H1 (cell line): ENCODE data around the gene TSC22D1. TPM values are rescaled to one million over a fixed set of nuclear protein-coding genes. Genes with fewer than 3 reads are reported as not detected.

Experiments
- CTCF ChIA-PET: fragments of 300-600 bp; sonication (Branson Sonifier 250); formaldehyde crosslinking; loops from one replicate; lab custom pipeline; 2021; ENCODE audit not compliant: partially characterized antibody; lab: Charles Lee
- POLR2A ChIA-PET: fragments of 300-600 bp; sonication (Branson Sonifier 250); formaldehyde crosslinking; loops from one replicate; lab custom pipeline; 2021; ENCODE audit warnings: inconsistent platforms; ENCODE audit not compliant: partially characterized antibody; lab: Charles Lee
- DNase-seq, 2 experiments: peaks; one replicate each; pipeline versions ENCODE4 v3.0.0 to v3.0.0-alpha.2; 2010 to 2022; ENCODE audit warnings: low spot score in 2 of 2, low read depth in 1 of 2, mixed read lengths in 1 of 2
- FAIRE-seq: peaks from 2 replicates; lab custom pipeline; 2011; peaks lifted over from hg19 to GRCh38; lab: Jason Lieb, UNC
- H2AFZ ChIP-seq: 2 replicates; pipeline ENCODE4 v1.8.1; 2012; ENCODE audit warnings: low read length, inconsistent platforms
- H2AK5ac ChIP-seq: 2 replicates; pipeline ENCODE4 v1.6.1; 2013; ENCODE audit warnings: low read depth, low read length
- H2BK120ac ChIP-seq: replicated peaks from 2 replicates; pipeline ENCODE3; 2013; ENCODE audit warnings: low read depth, low read length, inconsistent platforms
- H2BK12ac ChIP-seq: 2 replicates; pipeline ENCODE4 v1.6.1; 2013; ENCODE audit warnings: low read depth, low read length
- H2BK15ac ChIP-seq: 2 replicates; pipeline ENCODE4 v1.6.1; 2013; ENCODE audit warnings: low read length
- H2BK20ac ChIP-seq: 2 replicates; pipeline ENCODE4 v1.6.1; 2013; ENCODE audit warnings: low read length
- H2BK5ac ChIP-seq: 2 replicates; pipeline ENCODE4 v1.6.1; 2013; ENCODE audit warnings: low read depth, low read length
- H3K14ac ChIP-seq: 2 replicates; pipeline ENCODE4 v1.6.1; 2013; ENCODE audit warnings: inconsistent platforms; ENCODE audit not compliant: insufficient read length
- H3K18ac ChIP-seq: 2 replicates; pipeline ENCODE4 v1.6.1; 2013; ENCODE audit warnings: low read length; ENCODE audit errors: extremely low read depth
- H3K23ac ChIP-seq: 2 replicates; pipeline ENCODE4 v1.6.1; 2013; ENCODE audit warnings: inconsistent platforms; ENCODE audit not compliant: insufficient read length
- H3K23me2 ChIP-seq: 2 replicates; pipeline ENCODE4 v1.6.1; 2013; ENCODE audit warnings: low read depth, low read length
- H3K27ac ChIP-seq: 2 replicates; pipeline ENCODE4 v1.6.1; 2011; ENCODE audit warnings: low read depth, low read length, inconsistent platforms
- H3K27me3 ChIP-seq, 4 experiments: replicated peaks in 1 of 4; 1 replicate in 1 of 4; 2 replicates in 3 of 4; pipeline versions ENCODE4 v1.6.1 to v1.8.1; 2011 to 2013; ENCODE audit warnings: low read length in 3 of 4, mild to moderate bottlenecking in 3 of 4, inconsistent platforms in 2 of 4, mixed read lengths in 2 of 4, moderate library complexity in 1 of 4; ENCODE audit not compliant: control insufficient read depth in 3 of 4, insufficient read depth in 3 of 4; ENCODE audit errors: extremely low read depth in 1 of 4
- H3K36me3 ChIP-seq, 4 experiments: 2 replicates each; pipeline versions ENCODE4 v1.6.1 to v1.8.1; 2011 to 2013; ENCODE audit warnings: mild to moderate bottlenecking in 4 of 4, low read length in 3 of 4, moderate library complexity in 2 of 4, control low read depth in 1 of 4, inconsistent platforms in 1 of 4; ENCODE audit not compliant: insufficient read depth in 4 of 4, control insufficient read depth in 2 of 4
- H3K4ac ChIP-seq: replicated peaks from 2 replicates; pipeline ENCODE3; 2013; ENCODE audit warnings: low read length, low read depth, mixed read lengths, inconsistent platforms; ENCODE audit not compliant: insufficient read length
- H3K4me1 ChIP-seq, 4 experiments: replicated peaks in 1 of 4; 1 replicate in 1 of 4; 2 replicates in 3 of 4; pipeline versions ENCODE4 v1.6.1 to v1.8.1; 2011 to 2013; ENCODE audit warnings: low read length in 3 of 4, inconsistent platforms in 2 of 4, mixed read lengths in 1 of 4; ENCODE audit not compliant: insufficient read depth in 4 of 4, control insufficient read depth in 3 of 4
- H3K4me2 ChIP-seq, 2 experiments: 2 replicates each; pipeline versions ENCODE4 v1.6.1 to v1.8.1; 2011 to 2013; ENCODE audit warnings: low read depth in 2 of 2, low read length in 2 of 2, control low read depth in 1 of 2, inconsistent platforms in 1 of 2, mild to moderate bottlenecking in 1 of 2; ENCODE audit not compliant: insufficient read depth in 1 of 2
- H3K4me3 ChIP-seq, 4 experiments: fragments of 200-600, 300-600 bp in 1 of 4; sonication (generic), shearing (Covaris generic), sonication (Bioruptor Twin) in 1 of 4; 2 replicates each; pipeline versions ENCODE4 v1.5.1 to v1.8.1; 2011 to 2016; ENCODE audit warnings: low read length in 4 of 4, low read depth in 3 of 4, control low read depth in 2 of 4, inconsistent platforms in 2 of 4, mild to moderate bottlenecking in 2 of 4, mixed read lengths in 1 of 4, moderate library complexity in 1 of 4; ENCODE audit not compliant: insufficient read depth in 2 of 4; ENCODE audit errors: extremely low read depth in 1 of 4
- H3K56ac ChIP-seq: replicated peaks from 2 replicates; pipeline ENCODE3; 2013; ENCODE audit warnings: low read depth, mild to moderate bottlenecking, mixed read lengths, low read length, inconsistent platforms; ENCODE audit not compliant: insufficient read length
- H3K79me1 ChIP-seq: 2 replicates; pipeline ENCODE4 v1.6.1; 2013; ENCODE audit warnings: low read depth, low read length, control low read depth
- H3K79me2 ChIP-seq, 2 experiments: 2 replicates each; pipeline versions ENCODE4 v1.6.1 to v1.8.1; 2012 to 2013; ENCODE audit warnings: low read length in 2 of 2, mild to moderate bottlenecking in 2 of 2, inconsistent platforms in 1 of 2; ENCODE audit not compliant: insufficient read depth in 2 of 2, control insufficient read depth in 1 of 2
- H3K9ac ChIP-seq, 4 experiments: replicated peaks in 1 of 4; 1 replicate in 1 of 4; 2 replicates in 3 of 4; pipeline versions ENCODE4 v1.6.1 to v1.8.1; 2011 to 2013; ENCODE audit warnings: low read depth in 3 of 4, low read length in 3 of 4, control low read depth in 2 of 4, mild to moderate bottlenecking in 2 of 4, moderate library complexity in 2 of 4, inconsistent platforms in 1 of 4; ENCODE audit errors: extremely low read depth in 1 of 4
- H3K9me3 ChIP-seq, 2 experiments: 2 replicates each; pipeline versions ENCODE4 v1.6.1 to v1.8.1; 2012 to 2013; ENCODE audit warnings: mild to moderate bottlenecking in 2 of 2, moderate library complexity in 2 of 2, control low read depth in 1 of 2, inconsistent platforms in 1 of 2, low read depth in 1 of 2, low read length in 1 of 2, mixed read lengths in 1 of 2; ENCODE audit not compliant: insufficient read depth in 2 of 2
- H4K20me1 ChIP-seq, 2 experiments: replicated peaks in 1 of 2; 2 replicates each; pipeline versions ENCODE3 to v1.8.1; 2011 to 2013; ENCODE audit warnings: inconsistent platforms in 2 of 2, low read length in 2 of 2, mild to moderate bottlenecking in 1 of 2; ENCODE audit not compliant: insufficient read depth in 2 of 2, control insufficient read depth in 1 of 2
- H4K5ac ChIP-seq: 2 replicates; pipeline ENCODE4 v1.6.1; 2013; ENCODE audit warnings: low read length, low read depth, mixed read lengths, inconsistent platforms; ENCODE audit not compliant: insufficient read length
- H4K8ac ChIP-seq: 2 replicates; pipeline ENCODE4 v1.8.0; 2013; ENCODE audit warnings: mild to moderate bottlenecking, moderate library complexity, low read length, inconsistent platforms; ENCODE audit not compliant: insufficient read depth; ENCODE audit errors: extremely low read depth
- H4K91ac ChIP-seq: replicated peaks from 2 replicates; pipeline ENCODE3; 2013; ENCODE audit warnings: low read length, mixed read lengths, inconsistent platforms; ENCODE audit not compliant: insufficient read length
- BRCA1 ChIP-seq: IDR thresholded peaks from 2 replicates; pipeline ENCODE4 v1.6.1; 2012; ENCODE audit warnings: low read depth, low read length, improper control_type of control experiment
- JUN ChIP-seq: IDR thresholded peaks from 2 replicates; pipeline ENCODE4 v1.6.1; 2011; ENCODE audit warnings: low read depth, mild to moderate bottlenecking, improper control_type of control experiment, low read length
- KDM1A ChIP-seq: fragments of 200-600, 300-600 bp; sonication (generic); IDR thresholded peaks from 2 replicates; pipeline ENCODE4 v1.7.1; 2016; ENCODE audit warnings: mild to moderate bottlenecking, low read length, borderline replicate concordance
- MAFK ChIP-seq: IDR thresholded peaks from 2 replicates; pipeline ENCODE4 v1.6.1; 2012; ENCODE audit warnings: low read depth, mild to moderate bottlenecking, improper control_type of control experiment, low read length
- WGBS, 2 experiments: shearing (Covaris generic) in 1 of 2; methylation state at CpG; one replicate each; pipeline versions ENCODE4 v1.1.6 to v1.1.7; 2013 to 2015; ENCODE audit warnings: low lambda C conversion rate in 2 of 2, mixed read lengths in 2 of 2, inconsistent platforms in 1 of 2, low coverage in 1 of 2, missing lambda C conversion rate in 1 of 2; ENCODE audit not compliant: insufficient replicate concordance in 2 of 2, insufficient coverage in 1 of 2, insufficient read length in 1 of 2; ENCODE audit errors: extremely low coverage in 1 of 2, missing lambda C conversion rate in 1 of 2; 5-methylcytosine and 5-hydroxymethylcytosine counted together
- polyA plus RNA-seq, 7 experiments: library from polyadenylated mRNA; depleted of rRNA in 3 of 7; stranded (reverse) in 5 of 7; unstranded in 2 of 7; fragments of >200 nt in 5 of 7; fragments of 200-250 nt in 2 of 7; gene quantifications; 1 replicate in 5 of 7; 2 replicates in 1 of 7; 4 replicates in 1 of 7; pipeline versions ENCODE4 v1.2.1 to v1.2.3, GENCODE V29; 2011 to 2013; ENCODE audit warnings: missing spikeins in 2 of 7, mixed read lengths in 2 of 7
- total RNA-seq: library from RNA; stranded (reverse); fragmentation: NEBNext Ultra II Directional; extraction: Animal tissue kit (Norgen Biotek cat#: 25700); gene quantifications from 2 replicates; pipeline ENCODE4 v1.2.1, GENCODE V29; 2021

The TSC22D1 gene
- total and polyA plus RNA-seq, 2 of the 8 experiments (the other 6 are each of a cell fraction or from before 2014, with no cell fraction given) = 52.6 to 80.9 TPM

DNA sequence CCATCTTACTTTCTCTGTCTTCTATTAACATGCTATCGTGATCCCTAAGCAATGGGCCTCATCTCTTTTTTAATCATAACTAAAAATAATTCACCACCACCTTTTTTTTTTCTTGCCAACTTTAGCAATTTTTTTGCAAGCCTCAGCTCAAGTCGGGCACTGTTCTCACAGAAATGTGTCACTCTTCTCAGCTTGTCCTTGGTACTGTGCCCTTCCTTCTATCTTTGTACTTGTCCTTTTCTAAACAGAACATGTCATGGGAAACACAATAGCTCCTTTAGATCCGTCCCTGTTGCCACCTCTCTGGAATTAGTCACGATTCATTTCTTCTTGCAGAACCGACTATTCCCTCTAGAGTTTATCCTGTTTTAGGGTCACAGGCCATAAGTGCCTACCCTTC is 192.2 kb downstream of the TSC22D1 start:
- Histone ChIP-seq H3K14ac (no peak overlapping the region), H3K23ac (no peak overlapping the region), H2BK120ac (no peak overlapping the region), H3K4me2 (no peak overlapping the region), H3K23me2 (no peaks in the 10 kb centered on the region; the same call in 1 of the 2 replicates), H3K56ac (no peak overlapping the region), H2BK12ac (no peak overlapping the region), H2BK15ac (no peak overlapping the region), H3K4ac (no peak overlapping the region)
- FAIRE-seq (no peak), DNase-seq (no peak)
- TF ChIP-seq BRCA1 (no peak), KDM1A (no peak), MAFK (no peak), JUN (no peak)
- TF ChIP-seq, all 59 proteins: peak for 0
- H2AK5ac ChIP-seq = no peak overlapping the region
- no peak overlapping the region for H2AFZ ChIP-seq
- no peaks in the 10 kb centered on the region for H3K27me3 ChIP-seq
- no peaks in the 10 kb centered on the region for H3K79me1 ChIP-seq
- no peak overlapping the region for H3K9ac ChIP-seq
- H2BK20ac ChIP-seq = no peak overlapping the region
- H3K9me3 ChIP-seq = no peaks in the 10 kb centered on the region
- H3K18ac ChIP-seq = no peak overlapping the region
- H3K36me3 ChIP-seq = no peaks in the 10 kb centered on the region
- CTCF ChIA-PET = interaction anchor here (1.0 to 1.7 kb wide), 6 partner anchors 9 to 141 kb away, joined by 3 to 5 read pairs (median 3); no protein-coding TSS in a partner anchor
- H4K8ac ChIP-seq = no peak overlapping the region
- no peak overlapping the region for H3K4me3 ChIP-seq
- H3K4me1 ChIP-seq = peaks cover 0 to 3% (median 0%) of the 10 kb centered on the region in 4 experiments; a peak in 2 of 7 replicates
- H4K20me1 ChIP-seq = no peaks in the 10 kb centered on the region
- POLR2A ChIA-PET = interaction anchor here (0.7 kb wide), 1 partner anchor 453 kb away, joined by 3 read pairs; no protein-coding TSS in a partner anchor
- H3K27ac ChIP-seq = no peak overlapping the region
- no peak overlapping the region for H4K91ac ChIP-seq
- no peak overlapping the region for H2BK5ac ChIP-seq
- no peaks in the 10 kb centered on the region for H3K79me2 ChIP-seq
- no peak overlapping the region for H4K5ac ChIP-seq
- WGBS, 2 experiments = 78% methylated on average over 5 of the region's 5 CpGs; no CpG with 5 or more reads in 1 of the 2 experiments
